ES-I3 (cell line): Measurements from ENCODE around the gene BBS9.
"Not testable (repeated sequence)": the region's sequence is repeated elsewhere in the genome, so short reads cannot be mapped to it uniquely, and the experiment has no call there.

ENCODE experiments used
- H3K36me3 ChIP-seq: 2 replicates; pipeline ENCODE4 v1.6.1; 2013; ENCODE audit warnings: mild to moderate bottlenecking, low read length, control low read depth, moderate library complexity; ENCODE audit not compliant: insufficient read depth
- H3K4me1 ChIP-seq: 2 replicates; pipeline ENCODE4 v1.6.1; 2013; ENCODE audit warnings: mild to moderate bottlenecking, control low read depth, low read length; ENCODE audit not compliant: insufficient read depth
- H3K9ac ChIP-seq: 2 replicates; pipeline ENCODE4 v1.6.1; 2013; ENCODE audit warnings: low read depth, mild to moderate bottlenecking, low read length, moderate library complexity
- H3K9me3 ChIP-seq: 2 replicates; pipeline ENCODE4 v1.6.1; 2013; ENCODE audit warnings: mild to moderate bottlenecking, low read length, moderate library complexity; ENCODE audit not compliant: control insufficient read depth, insufficient read depth

The BBS9 gene

DNA sequence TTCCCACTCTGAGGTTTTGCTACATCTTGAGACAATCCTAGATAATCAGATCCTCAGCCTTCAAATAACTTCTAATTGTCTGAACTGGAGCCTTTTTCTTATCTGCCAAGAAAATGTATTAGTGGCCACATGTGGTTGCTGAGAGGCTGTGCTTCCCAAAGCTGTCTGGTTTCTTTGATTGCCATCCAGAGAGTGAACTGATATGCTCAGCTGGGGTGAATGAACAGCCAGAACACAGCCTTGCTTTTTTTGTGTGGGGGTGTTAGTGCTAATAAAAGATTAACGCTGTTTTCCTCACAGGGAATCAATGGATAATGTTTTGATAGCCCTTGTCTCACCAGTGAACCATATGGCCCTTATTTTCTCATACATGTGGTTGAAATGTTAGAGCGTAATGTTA, 66.9 kb downstream of the BBS9 start:
- Histone ChIP-seq H3K9ac (no peak overlapping the region), H3K4me1 (no peaks in the 10 kb centered on the region), H3K9me3 (peaks cover 2% of the 10 kb centered on the region; the same call in 1 of the 2 replicates)

DNA sequence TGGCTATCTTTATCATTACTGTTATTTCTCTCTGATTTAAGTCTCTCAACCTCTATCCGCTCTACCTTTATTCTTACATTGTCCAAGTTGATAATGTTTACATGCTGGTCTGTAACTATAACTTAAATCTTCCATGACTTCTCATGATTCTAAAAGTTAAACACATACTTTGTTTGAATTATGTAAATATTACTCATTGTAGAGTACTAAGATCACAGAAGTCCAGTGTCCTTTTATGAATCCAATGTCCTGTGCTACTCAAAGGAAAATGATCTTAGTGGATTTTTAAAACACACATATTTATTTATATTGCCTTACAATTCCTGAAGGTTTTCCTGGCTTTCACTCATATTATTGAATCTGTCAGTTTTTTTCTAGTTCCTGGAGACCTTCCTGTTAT, 70.9 kb downstream of the BBS9 start:
- Histone ChIP-seq H3K9me3 (no peaks in the 10 kb centered on the region), H3K36me3 (no peaks in the 10 kb centered on the region), H3K9ac (no peak overlapping the region), H3K4me1 (no peaks in the 10 kb centered on the region)

More for the DNA sequence above, 66.9 kb downstream of the BBS9 start:
- no peaks in the 10 kb centered on the region for H3K36me3 ChIP-seq

DNA sequence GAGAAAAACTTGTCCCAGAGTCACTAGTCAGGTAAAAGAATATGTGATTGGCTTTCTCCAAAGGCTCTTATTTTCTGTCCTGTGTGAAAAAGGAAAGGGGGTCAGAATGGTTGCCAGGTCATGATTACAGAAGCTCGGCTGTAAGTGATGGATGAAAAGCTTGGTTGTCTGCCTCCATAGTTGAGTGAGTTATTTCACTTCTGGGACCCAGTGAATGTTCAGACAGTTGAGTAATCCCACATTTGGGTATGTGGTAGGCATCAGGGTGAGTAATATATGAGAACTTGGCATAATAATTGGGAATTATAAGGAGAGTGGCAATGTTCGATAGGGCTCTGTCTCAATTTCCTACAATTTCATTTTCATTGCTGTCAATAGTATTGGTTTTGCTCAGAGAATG, 72.5 kb downstream of the BBS9 start:
- H3K4me1 ChIP-seq = no peaks in the 10 kb centered on the region
- no peaks in the 10 kb centered on the region for H3K9me3 ChIP-seq
- no peaks in the 10 kb centered on the region for H3K36me3 ChIP-seq
- no peak overlapping the region for H3K9ac ChIP-seq

DNA sequence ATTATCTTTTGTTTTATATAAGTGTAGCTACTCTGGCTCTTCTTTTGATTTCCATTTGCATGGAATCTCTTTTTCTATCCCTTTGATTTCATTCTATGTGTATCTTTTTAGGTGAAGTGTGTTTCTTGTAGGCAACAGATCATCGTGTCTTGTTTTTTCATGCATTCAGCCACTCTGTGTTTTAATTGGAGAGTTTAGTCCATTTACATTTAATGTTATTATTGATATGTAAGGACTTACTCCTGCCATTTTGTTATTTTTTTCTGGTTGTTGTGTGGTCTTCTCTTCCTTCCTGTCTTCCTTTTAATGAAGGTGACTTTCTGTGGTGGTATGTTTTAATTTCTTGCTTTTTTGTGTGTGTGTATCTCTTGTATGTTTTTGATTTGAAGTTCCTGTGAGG, 81.6 kb downstream of the BBS9 start:
- Histone ChIP-seq H3K9me3 (no peaks in the 10 kb centered on the region), H3K4me1 (no peaks in the 10 kb centered on the region), H3K36me3 (no peaks in the 10 kb centered on the region), H3K9ac (no peak overlapping the region)

DNA sequence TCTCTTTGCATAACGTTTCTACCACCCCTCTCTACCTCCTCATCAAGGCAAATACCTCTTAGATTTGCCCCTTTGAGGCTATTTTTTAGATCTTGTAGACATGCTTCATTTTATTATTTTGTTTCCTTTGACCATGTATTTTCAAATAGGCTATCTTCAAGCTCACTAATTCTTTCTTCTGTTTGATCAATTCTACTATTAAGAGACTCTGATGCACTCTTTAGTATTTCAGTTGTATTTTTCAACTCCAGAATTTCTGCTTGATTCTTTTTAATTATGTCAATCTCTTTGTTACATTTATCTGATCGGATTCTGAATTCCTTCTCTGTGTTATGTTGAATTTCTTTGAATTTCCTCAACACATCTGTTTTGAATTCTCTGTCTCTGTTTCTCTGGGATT, 82.8 kb downstream of the BBS9 start:
- no peak overlapping the region for H3K9ac ChIP-seq
- H3K9me3 ChIP-seq = no peaks in the 10 kb centered on the region
- no peaks in the 10 kb centered on the region for H3K4me1 ChIP-seq
- H3K36me3 ChIP-seq = no peaks in the 10 kb centered on the region

DNA sequence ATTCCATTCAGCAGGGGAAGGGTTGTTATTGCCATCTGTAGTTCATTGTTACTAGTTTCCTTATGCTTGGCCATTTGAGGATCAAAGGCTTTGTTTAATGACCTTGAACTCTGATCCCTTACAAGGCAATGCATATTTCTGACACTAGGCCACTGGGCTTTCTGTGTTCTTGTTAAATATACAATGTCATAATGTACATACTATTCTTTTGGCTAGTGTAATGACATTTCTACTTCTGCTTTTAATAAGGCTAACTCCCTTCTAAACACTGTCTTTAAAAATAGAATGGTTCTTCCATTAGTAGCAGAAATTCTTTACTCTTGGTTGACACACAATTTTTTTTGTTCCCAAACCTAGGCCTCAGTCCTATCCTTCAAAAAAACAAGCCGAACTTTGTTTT, 86.6 kb downstream of the BBS9 start:
- H3K36me3 ChIP-seq = no peaks in the 10 kb centered on the region
- no peak overlapping the region for H3K9ac ChIP-seq
- no peaks in the 10 kb centered on the region; the same call in 1 of the 2 replicates for H3K9me3 ChIP-seq
- H3K4me1 ChIP-seq = no peaks in the 10 kb centered on the region

DNA sequence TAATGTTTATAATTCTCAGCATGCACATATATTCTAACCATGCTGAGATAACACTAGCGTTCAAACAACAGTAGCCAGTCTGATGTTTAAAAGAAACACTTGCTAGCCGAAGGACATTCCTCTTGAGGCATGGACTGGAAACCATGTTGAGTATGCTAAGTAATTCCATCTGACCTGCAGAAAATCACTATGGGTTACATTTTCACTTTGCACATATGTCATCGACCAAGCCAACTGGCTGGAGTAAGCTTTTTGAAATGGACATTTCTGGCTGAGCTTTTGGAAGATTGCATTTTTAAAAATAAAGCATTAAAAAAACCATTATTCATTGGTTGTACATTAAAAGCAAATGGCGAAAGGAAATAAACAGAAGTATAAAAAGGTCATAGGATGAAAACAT, 88.2 kb downstream of the BBS9 start:
- H3K9me3 ChIP-seq = no peaks in the 10 kb centered on the region; the same call in 1 of the 2 replicates
- no peaks in the 10 kb centered on the region for H3K4me1 ChIP-seq
- no peak overlapping the region for H3K9ac ChIP-seq
- no peaks in the 10 kb centered on the region for H3K36me3 ChIP-seq

DNA sequence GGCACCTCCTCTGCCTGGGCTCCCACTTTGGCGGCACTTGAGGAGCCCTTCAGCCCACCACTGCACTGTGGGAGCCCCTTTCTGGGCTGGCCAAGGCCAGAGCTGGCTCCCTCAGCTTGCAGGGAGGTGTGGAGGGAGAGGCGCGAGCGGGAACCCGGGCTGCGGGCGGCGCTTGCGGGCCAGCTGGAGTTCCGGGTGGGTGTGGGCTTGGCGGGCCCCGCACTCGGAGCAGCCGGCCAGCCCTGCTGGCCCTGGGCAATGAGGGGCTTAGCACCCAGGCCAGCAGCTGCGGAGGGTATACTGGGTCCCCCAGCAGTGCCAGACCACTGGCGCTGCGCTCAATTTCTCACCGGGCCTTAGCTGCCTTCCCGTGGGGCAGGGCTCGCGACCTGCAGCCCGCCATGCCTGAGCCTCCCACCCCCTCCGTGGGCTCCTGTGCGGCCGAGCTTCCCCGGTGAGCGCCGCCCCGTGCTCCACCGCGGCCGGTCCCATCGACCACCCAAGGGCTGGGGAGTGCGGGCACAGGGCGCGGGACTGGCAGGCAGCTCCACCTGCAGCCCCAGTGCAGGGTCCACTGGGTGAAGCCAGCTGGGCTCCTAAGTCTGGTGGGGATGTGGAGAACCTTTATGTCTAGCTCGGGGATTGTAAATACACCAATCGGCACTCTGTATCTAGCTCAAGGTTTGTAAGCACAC, 89.6 kb downstream of the BBS9 start:
- not testable (repeated sequence) for H3K9me3 ChIP-seq, H3K9ac ChIP-seq, H3K36me3 ChIP-seq, H3K4me1 ChIP-seq

DNA sequence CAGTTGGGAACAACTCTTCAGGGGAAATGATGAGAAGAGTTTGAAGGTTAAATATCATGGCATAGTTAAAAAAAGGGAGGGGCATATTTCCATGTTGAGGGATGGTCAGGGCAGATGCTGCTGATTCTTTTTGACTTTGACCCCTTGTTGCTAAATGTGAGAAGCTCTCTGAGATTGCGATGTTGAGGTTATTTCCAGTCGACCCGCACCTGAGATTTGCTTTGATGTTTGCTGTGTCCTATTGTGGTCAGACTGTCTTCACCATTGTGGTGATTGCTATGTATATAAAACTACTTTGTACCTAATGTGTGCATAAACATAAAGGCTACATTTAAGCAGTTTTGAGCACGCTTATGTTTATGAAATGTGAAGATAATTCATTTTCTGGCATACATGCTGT, 90.9 kb downstream of the BBS9 start:
- Histone ChIP-seq H3K4me1 (no peaks in the 10 kb centered on the region), H3K9me3 (no peaks in the 10 kb centered on the region; the same call in 1 of the 2 replicates), H3K9ac (no peak overlapping the region), H3K36me3 (no peaks in the 10 kb centered on the region)

DNA sequence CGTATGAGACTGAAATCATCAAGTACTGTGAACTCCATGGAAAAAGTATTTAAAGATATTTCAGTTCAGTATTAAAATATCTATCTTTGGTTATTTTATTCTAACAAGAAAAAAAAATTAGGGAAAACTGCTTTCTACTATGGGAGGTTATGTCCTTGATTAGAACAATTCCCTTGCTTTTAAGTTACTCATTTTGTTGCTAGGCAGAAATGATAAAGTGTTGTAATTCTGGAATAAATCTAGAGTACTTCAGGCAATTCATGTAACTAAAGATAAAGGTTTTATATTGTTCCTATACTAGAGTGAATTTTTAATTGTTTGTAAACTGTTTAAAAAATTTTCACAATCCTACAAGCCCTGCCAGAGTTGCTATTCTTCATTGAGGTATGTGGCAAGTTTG, 92.0 kb downstream of the BBS9 start:
- no peaks in the 10 kb centered on the region; the same call in 1 of the 2 replicates for H3K9me3 ChIP-seq
- no peaks in the 10 kb centered on the region for H3K36me3 ChIP-seq
- H3K9ac ChIP-seq = no peak overlapping the region
- H3K4me1 ChIP-seq = no peaks in the 10 kb centered on the region

DNA sequence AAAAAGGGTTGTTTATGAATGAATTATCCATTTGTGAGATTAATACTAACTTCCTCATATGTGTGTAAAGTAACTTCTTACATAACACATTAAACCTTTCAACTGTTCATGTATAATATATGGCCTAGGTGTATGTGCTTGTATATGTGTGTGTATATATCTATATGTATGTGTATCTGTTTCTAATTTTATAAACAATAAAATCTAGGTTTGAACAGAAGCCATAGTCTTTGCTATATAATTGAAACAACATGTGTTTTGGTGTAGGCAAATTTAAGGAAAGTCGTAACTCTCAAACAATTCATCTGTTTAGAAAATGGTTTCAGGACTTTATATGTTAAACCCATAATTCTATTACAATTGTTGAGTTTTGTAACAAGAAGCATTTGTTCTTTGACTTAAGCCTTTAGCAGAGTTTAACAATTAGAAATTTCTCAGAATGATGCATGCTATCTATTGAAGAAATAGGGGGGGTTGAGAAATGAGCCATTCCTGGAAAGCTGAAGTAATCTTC, 103.3 kb downstream of the BBS9 start:
- H3K4me1 ChIP-seq = no peaks in the 10 kb centered on the region
- no peak overlapping the region for H3K9ac ChIP-seq
- H3K9me3 ChIP-seq = no peaks in the 10 kb centered on the region
- H3K36me3 ChIP-seq = no peaks in the 10 kb centered on the region

DNA sequence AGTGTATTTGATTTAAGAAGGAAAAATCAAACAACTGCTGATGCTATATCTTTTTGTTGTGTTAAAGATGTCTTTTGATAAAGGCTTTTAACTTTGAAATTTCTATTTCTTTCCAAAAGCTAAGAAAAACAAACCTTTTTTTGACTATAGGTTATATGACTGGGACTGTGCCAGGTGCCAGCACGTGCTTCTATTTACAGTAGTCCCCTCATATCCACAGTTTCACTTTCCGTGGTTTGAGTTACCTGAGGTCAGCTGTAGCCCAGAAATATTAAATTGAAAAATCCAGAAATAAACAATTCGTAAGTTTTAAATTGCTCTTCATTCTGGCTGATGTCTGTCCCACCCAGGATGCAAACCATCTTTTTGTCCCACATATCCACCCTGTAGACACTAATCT, 104.3 kb downstream of the BBS9 start:
- no peaks in the 10 kb centered on the region for H3K36me3 ChIP-seq
- H3K9ac ChIP-seq = no peak overlapping the region
- no peaks in the 10 kb centered on the region for H3K9me3 ChIP-seq
- H3K4me1 ChIP-seq = no peaks in the 10 kb centered on the region

DNA sequence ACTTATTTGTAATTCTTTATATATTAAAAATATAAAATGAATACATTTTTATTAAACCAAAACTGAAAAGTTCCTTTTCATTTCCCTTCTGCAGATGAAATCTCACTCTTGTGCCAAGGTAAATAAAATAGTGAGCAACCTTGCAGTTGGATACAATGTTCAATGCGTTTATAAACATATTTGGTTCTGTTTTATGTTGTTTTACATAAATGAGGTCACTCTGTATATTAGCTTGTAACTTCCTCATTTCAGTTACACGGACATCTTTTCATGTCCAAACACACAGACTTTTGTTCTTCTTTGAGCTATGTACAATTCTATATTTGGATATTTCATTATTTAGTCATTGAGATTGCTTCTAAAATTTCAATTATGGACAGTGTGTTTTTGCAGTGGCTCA, 107.7 kb downstream of the BBS9 start:
- Histone ChIP-seq H3K9ac (no peak overlapping the region), H3K9me3 (no peaks in the 10 kb centered on the region), H3K36me3 (no peaks in the 10 kb centered on the region), H3K4me1 (no peaks in the 10 kb centered on the region)

DNA sequence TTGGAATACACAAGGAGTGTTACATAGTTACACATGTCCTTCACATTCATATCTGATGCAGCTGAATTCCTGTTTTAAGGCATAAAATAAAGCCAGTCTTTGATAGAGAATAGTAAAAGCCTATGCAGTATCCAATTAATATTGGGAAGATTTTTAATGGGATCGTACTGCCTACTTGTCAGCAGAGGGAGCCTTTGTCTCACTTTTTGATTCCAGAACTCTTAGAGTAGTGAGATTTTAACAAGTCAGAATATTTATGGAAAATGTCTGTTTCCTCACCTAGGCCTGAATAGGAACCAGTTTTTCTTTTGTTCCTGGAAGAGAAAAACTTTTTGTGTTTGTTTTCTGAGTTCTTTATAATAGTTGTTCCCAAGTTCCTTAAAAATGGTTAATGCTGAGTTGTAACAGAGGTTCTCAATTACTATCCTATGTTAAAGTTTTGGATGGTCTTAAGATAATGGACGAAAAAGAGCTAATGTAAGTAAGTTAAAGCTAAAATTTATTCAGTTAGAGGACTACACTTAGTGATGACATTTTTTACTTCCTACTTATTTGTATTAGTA, 114.0 kb downstream of the BBS9 start:
- Histone ChIP-seq H3K4me1 (no peaks in the 10 kb centered on the region), H3K36me3 (no peaks in the 10 kb centered on the region), H3K9me3 (no peaks in the 10 kb centered on the region), H3K9ac (no peak overlapping the region)

DNA sequence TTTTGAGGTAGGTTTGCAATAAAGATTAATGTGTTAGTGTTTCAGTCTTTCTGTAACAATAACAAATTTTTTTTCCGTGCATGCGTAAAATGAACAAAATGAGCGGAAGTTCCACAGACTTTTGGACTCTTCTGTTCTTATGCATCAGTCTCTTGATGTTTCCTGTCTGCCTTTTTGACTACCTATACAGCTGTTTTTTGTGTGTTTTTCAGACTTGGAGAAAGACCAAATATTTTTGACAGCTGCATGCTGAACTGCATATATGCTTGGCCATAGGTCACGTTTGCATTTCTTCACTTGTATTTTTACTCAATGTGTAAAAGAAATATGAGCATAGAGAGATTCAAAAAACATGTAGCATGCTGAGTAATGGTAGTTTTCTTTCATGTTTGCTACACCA, 119.3 kb downstream of the BBS9 start:
- Histone ChIP-seq H3K9ac (no peak overlapping the region), H3K4me1 (no peaks in the 10 kb centered on the region), H3K9me3 (no peaks in the 10 kb centered on the region), H3K36me3 (no peaks in the 10 kb centered on the region)
